ENCODE results near the gene DIDO1.

DIDO1 gene

DNA sequence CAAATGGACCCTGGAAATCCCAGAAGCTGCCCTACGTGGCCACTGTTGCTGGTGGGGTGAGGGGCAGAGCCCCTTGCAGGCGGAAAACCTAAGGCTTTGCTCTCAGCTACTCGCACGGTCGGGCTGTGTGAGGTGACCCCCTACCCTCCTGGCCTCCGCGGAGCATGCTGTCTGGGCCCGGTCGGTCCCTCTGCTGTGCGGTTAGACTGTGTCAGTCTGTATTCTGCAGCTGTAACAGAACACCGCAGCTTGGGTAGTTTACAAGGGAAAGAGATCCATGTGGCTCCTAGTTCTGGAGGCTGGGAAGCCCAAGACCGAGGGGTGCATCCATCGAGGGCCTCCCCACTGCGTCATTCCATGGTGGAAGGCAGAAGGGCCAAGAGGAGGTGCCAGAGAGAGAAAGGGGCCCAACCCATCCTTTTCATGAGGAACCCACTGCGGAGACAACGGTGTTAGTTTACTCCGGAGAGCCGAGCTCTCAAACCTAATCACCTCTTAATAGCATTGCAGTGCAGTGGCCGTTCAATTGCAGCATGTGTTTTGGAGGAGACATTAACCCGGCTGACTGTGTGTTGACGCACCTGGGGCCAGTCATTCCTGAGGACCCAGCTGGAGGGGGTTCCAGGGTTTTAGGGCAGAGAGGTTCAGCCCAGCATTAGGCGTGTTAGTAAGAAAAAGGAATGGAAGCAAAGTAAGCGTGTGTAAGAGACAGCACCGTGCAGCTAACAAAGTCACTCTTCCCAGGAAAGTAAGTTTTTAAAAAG lies 91.2 kb downstream of the DIDO1 start:
- Histone ChIP-seq H3K27me3 (replicated peaks; ENCODE audit: control insufficient read depth, insufficient read depth, low read length, poor library complexity, severe bottlenecking) (no peaks in the 10 kb centered on the region), H3K9me3 (ENCODE audit: control insufficient read depth, low read length) (no peaks in the 10 kb centered on the region)

DNA sequence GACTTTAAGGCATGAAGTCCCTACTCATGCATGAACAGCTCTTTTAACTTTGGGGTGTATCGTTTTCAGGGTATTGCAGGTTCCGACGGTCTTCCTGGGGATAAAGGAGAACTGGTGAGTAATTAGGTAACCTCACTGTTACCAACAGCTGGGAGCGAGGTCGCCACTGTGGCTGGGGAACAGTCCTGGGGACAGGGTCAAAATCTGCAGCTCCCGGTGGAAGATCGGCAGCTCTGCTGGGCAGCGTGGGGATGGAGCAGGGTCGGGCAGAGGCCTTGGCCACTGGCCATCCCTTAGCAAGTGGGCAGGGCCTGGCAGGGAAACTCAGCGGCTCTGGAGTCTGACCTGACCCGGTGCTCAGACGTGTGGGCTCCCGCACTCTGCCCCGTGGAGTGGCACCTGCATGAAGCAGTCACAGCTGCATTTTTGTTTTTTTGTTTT lies 93.3 kb downstream of the DIDO1 start:
- H3K36me3 ChIP-seq (ENCODE audit: control insufficient read depth, insufficient read depth, low read length), result no peaks in the 10 kb centered on the region
- H3K9me3 ChIP-seq (ENCODE audit: control insufficient read depth, low read length), result no peaks in the 10 kb centered on the region
- DNase-seq, result no peak
- H3K27ac ChIP-seq (ENCODE audit: insufficient read depth, low read length, poor library complexity, severe bottlenecking), result no peak overlapping the region
- H3K27me3 ChIP-seq (replicated peaks; ENCODE audit: control insufficient read depth, insufficient read depth, low read length, poor library complexity, severe bottlenecking), result no peaks in the 10 kb centered on the region
- H3K4me1 ChIP-seq (ENCODE audit: control insufficient read depth, insufficient read depth, low read length, poor library complexity, severe bottlenecking), result no peaks in the 10 kb centered on the region
- no peak overlapping the region for H3K4me3 ChIP-seq (ENCODE audit: insufficient read depth, low read depth, low read length, poor library complexity, severe bottlenecking)

More for the DNA sequence above, 91.2 kb downstream of the DIDO1 start:
- Histone ChIP-seq H3K36me3 (ENCODE audit: control insufficient read depth, insufficient read depth, low read length) (no peaks in the 10 kb centered on the region), H3K4me3 (ENCODE audit: insufficient read depth, low read depth, low read length, poor library complexity, severe bottlenecking) (no peak overlapping the region), H3K27ac (ENCODE audit: insufficient read depth, low read length, poor library complexity, severe bottlenecking) (no peak overlapping the region), H3K4me1 (ENCODE audit: control insufficient read depth, insufficient read depth, low read length, poor library complexity, severe bottlenecking) (no peaks in the 10 kb centered on the region)
- no peak for DNase-seq

DNA sequence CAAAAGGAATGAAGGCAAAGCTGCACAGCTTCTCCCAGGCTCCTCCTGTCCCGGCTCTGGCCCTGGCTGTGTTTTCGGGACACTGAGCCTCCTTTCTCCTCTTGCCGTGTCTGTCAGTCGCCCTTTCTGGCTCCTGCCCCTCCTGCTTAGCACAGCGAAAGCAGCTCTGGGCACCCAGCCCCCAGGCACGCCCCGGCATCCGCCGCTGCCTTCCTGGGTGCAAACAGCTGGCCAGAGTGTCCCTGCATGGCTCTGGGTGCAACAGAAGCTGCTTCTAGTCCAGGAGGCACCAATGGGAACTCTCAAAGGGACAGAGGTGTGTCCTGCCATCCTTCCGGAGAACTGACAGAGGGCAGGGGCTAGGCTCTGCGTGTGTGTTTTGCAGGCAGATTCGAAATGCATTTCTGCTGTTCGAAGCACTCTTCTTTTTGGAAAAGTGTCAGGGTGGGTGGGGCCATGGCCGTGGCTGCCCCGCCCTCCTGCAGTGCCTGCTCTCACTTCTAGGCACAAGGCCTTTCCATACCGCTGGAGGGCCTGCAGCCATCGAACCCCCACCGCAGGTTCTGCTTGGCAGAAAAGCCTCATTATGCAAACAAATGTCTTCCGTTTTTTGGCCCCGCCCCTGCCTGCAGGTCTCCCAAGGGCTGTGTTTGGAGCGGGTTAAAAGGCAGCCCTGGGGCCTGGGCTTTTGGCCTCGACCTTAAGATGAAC lies 93.9 kb downstream of the DIDO1 start:
- H3K4me1 ChIP-seq (ENCODE audit: control insufficient read depth, insufficient read depth, low read length, poor library complexity, severe bottlenecking), result no peaks in the 10 kb centered on the region
- DNase-seq, result no peak
- H3K27me3 ChIP-seq (replicated peaks; ENCODE audit: control insufficient read depth, insufficient read depth, low read length, poor library complexity, severe bottlenecking), result no peaks in the 10 kb centered on the region
- no peak overlapping the region for H3K27ac ChIP-seq (ENCODE audit: insufficient read depth, low read length, poor library complexity, severe bottlenecking)
- H3K36me3 ChIP-seq (ENCODE audit: control insufficient read depth, insufficient read depth, low read length), result no peaks in the 10 kb centered on the region
- no peaks in the 10 kb centered on the region for H3K9me3 ChIP-seq (ENCODE audit: control insufficient read depth, low read length)
- H3K4me3 ChIP-seq (ENCODE audit: insufficient read depth, low read depth, low read length, poor library complexity, severe bottlenecking), result no peak overlapping the region

DNA sequence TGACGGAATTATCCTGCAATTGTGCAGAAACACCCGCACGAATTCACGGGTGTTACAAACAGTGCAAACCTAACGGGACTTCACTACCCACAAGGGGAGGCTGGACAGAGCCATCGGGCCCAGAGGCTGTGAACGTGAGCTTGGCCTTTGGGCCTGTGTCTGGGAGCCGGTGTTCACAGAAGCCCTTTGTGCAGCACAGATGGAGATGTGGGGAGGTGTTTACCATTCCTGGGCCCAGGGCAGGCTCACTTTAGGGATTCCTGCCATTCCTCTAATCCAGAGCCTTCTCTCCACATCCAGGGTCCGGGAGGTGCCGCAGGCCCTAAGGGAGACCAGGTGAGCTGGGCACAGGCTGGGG lies 94.5 kb downstream of the DIDO1 start:
- H3K4me3 ChIP-seq (ENCODE audit: insufficient read depth, low read depth, low read length, poor library complexity, severe bottlenecking), result no peak overlapping the region
- H3K4me1 ChIP-seq (ENCODE audit: control insufficient read depth, insufficient read depth, low read length, poor library complexity, severe bottlenecking), result no peaks in the 10 kb centered on the region
- H3K9me3 ChIP-seq (ENCODE audit: control insufficient read depth, low read length), result no peaks in the 10 kb centered on the region
- no peaks in the 10 kb centered on the region for H3K36me3 ChIP-seq (ENCODE audit: control insufficient read depth, insufficient read depth, low read length)
- H3K27me3 ChIP-seq (replicated peaks; ENCODE audit: control insufficient read depth, insufficient read depth, low read length, poor library complexity, severe bottlenecking), result no peaks in the 10 kb centered on the region
- no peak for DNase-seq
- H3K27ac ChIP-seq (ENCODE audit: insufficient read depth, low read length, poor library complexity, severe bottlenecking), result no peak overlapping the region

DNA sequence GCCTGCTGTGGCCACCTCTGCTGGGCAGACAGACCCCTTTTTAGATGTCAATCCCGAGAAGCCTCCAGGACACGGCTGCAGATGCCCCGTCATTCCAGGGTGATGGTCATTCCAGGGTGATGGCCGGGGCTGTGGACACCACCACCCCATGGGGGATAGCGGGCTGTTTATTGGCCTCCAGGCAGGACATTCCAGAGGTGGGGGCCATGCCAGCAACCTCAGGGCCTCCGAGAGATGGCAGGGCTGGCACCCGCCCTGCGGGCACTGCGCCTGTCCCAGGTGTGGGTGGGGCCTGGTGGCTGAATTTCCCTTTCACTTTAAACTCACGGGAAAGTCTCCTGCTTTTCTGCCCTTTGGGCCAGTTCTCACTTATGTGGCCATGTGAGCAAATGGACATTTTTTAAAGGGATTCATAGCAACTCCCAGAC lies 94.9 kb downstream of the DIDO1 start:
- no peaks in the 10 kb centered on the region for H3K9me3 ChIP-seq (ENCODE audit: control insufficient read depth, low read length)
- H3K4me1 ChIP-seq (ENCODE audit: control insufficient read depth, insufficient read depth, low read length, poor library complexity, severe bottlenecking), result no peaks in the 10 kb centered on the region
- H3K27me3 ChIP-seq (replicated peaks; ENCODE audit: control insufficient read depth, insufficient read depth, low read length, poor library complexity, severe bottlenecking), result no peaks in the 10 kb centered on the region
- no peaks in the 10 kb centered on the region for H3K36me3 ChIP-seq (ENCODE audit: control insufficient read depth, insufficient read depth, low read length)
- no peak overlapping the region for H3K27ac ChIP-seq (ENCODE audit: insufficient read depth, low read length, poor library complexity, severe bottlenecking)
- no peak for DNase-seq
- H3K4me3 ChIP-seq (ENCODE audit: insufficient read depth, low read depth, low read length, poor library complexity, severe bottlenecking), result no peak overlapping the region

DNA sequence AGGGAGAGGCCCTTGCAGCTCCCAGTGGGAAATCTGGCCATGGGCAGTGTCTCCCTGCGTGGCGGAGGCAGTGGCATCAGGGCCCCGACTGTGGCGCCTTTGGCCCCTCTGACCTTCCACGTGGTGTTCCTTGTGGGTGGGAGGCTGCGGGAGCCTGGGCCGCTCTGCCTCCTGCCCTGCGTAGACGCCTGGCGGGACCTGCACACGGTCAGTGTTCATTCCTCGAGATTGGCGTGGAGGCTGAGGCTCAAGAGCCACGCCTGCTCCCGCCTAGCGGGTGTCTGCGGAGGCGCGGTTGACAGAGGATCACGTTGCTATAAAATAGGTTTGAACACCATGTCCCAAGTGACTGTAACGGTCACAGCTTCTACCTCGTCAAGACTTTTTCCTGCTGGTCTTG lies 95.5 kb downstream of the DIDO1 start:
- H3K27me3 ChIP-seq (replicated peaks; ENCODE audit: control insufficient read depth, insufficient read depth, low read length, poor library complexity, severe bottlenecking), result no peaks in the 10 kb centered on the region
- H3K27ac ChIP-seq (ENCODE audit: insufficient read depth, low read length, poor library complexity, severe bottlenecking), result no peak overlapping the region
- no peaks in the 10 kb centered on the region for H3K4me1 ChIP-seq (ENCODE audit: control insufficient read depth, insufficient read depth, low read length, poor library complexity, severe bottlenecking)
- H3K36me3 ChIP-seq (ENCODE audit: control insufficient read depth, insufficient read depth, low read length), result no peaks in the 10 kb centered on the region
- no peak for DNase-seq
- no peaks in the 10 kb centered on the region for H3K9me3 ChIP-seq (ENCODE audit: control insufficient read depth, low read length)
- H3K4me3 ChIP-seq (ENCODE audit: insufficient read depth, low read depth, low read length, poor library complexity, severe bottlenecking), result no peak overlapping the region

DNA sequence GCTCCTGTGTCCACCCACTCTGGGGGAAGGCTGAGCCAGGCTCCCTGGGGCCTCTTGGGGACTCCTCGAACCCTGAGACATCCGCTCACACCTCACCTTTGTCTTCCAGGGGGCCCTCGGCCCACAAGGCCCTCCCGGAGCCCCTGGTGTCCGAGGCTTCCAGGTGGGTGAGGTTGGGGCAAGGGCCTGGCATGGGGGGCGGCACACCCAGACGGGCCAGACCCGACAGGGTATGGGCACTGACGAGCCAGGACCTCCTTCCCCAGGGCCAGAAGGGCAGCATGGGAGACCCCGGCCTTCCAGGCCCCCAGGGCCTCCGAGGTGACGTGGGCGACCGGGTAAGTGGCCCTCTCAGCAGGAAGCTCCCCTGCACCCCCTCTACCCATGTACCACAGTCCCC lies 96.1 kb downstream of the DIDO1 start:
- no peak overlapping the region for H3K27ac ChIP-seq (ENCODE audit: insufficient read depth, low read length, poor library complexity, severe bottlenecking)
- no peaks in the 10 kb centered on the region for H3K27me3 ChIP-seq (replicated peaks; ENCODE audit: control insufficient read depth, insufficient read depth, low read length, poor library complexity, severe bottlenecking)
- peaks cover under 1% of the 10 kb centered on the region for H3K4me1 ChIP-seq (ENCODE audit: control insufficient read depth, insufficient read depth, low read length, poor library complexity, severe bottlenecking)
- no peaks in the 10 kb centered on the region for H3K9me3 ChIP-seq (ENCODE audit: control insufficient read depth, low read length)
- no peaks in the 10 kb centered on the region for H3K36me3 ChIP-seq (ENCODE audit: control insufficient read depth, insufficient read depth, low read length)
- H3K4me3 ChIP-seq (ENCODE audit: insufficient read depth, low read depth, low read length, poor library complexity, severe bottlenecking), result no peak overlapping the region
- DNase-seq, result no peak

DNA sequence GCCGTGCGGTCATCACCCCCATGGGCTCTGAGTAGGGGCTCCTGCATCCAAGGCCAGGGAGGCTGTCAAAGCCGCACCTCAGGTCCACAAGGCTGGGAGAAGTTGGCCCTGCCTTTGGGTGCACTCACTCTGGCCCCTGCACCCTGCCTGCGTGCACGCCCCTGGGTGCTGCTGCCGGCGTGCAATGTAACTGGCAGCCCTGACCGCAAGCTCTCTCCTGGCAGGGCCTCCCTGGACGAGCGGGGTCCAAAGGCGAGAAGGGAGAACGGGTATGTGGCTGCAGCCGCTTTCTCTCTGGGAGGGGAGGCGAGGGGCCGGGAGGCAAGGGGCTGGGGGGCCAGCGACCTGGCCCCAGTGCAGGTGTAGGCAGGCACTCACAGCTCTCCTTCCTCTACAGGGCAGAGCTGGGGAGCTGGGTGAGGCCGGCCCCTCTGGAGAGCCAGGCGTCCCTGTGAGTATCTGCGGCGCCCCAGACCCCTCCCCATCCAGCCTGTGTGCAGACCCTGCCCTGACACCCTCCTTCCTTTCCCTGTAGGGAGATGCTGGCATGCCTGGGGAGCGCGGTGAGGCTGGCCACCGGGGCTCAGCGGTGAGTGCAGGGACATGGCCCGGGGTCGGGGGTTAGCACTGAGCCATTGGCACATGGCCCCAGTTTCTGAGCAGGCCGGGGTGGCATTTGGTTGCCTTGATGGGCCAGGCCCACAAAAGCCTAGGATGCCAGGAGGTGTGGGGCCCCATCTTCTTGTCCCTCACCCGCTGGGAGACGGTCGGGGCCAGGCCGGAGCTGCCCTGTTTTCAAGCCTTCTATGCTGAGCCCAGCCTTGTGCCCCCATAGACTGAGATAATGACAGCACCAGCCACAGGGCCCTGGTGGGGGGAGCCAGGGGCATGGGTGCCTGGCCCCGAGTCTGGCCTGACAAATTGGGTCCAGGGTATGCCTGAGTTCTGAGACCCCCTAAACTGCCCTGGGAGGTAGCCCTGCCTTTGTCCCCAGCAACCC lies 96.8 kb downstream of the DIDO1 start:
- Histone ChIP-seq H3K36me3 (ENCODE audit: control insufficient read depth, insufficient read depth, low read length) (no peaks in the 10 kb centered on the region), H3K4me3 (ENCODE audit: insufficient read depth, low read depth, low read length, poor library complexity, severe bottlenecking) (no peak overlapping the region), H3K9me3 (ENCODE audit: control insufficient read depth, low read length) (no peaks in the 10 kb centered on the region), H3K27me3 (replicated peaks; ENCODE audit: control insufficient read depth, insufficient read depth, low read length, poor library complexity, severe bottlenecking) (no peaks in the 10 kb centered on the region), H3K4me1 (ENCODE audit: control insufficient read depth, insufficient read depth, low read length, poor library complexity, severe bottlenecking) (peaks cover 5% of the 10 kb centered on the region), H3K27ac (ENCODE audit: insufficient read depth, low read length, poor library complexity, severe bottlenecking) (no peak overlapping the region)
- DNase-seq, result no peak

DNA sequence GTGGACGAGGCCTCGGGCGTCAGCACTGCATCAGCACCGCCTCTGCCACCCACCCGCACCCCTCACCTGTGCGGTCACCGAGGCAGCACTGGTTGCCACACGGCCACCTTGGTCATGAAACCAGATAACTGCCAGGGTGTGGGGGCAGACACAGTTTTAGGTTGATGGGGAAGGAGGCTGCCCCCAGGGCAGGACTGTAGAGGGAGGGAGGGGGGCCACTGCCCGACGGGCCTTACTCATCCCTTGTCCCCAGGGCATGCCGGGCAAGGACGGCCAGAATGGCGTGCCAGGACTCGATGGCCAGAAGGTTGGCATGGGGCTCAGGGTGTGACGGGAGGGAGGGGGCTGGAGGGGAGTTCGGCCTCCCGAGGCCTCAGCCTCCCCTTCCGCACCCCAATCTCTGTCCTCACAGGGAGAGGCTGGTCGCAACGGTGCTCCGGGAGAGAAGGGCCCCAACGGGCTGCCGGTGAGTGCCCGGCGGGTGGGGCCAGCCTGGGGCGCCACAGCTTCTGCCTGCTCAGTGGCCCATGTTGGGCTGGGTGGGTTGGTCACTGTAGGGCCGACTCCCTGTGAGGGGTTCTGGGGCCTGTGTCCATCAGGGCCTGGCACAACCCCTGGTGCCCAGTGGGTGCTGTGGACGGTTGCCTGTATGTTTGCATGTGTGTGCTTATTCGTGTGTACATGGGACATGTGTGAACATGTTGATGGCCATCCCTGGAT lies 97.6 kb downstream of the DIDO1 start:
- H3K4me1 ChIP-seq (ENCODE audit: control insufficient read depth, insufficient read depth, low read length, poor library complexity, severe bottlenecking), result peaks cover 11% of the 10 kb centered on the region

More for the DNA sequence above, 97.6 kb downstream of the DIDO1 start:
- no peak for DNase-seq
- H3K27me3 ChIP-seq (replicated peaks; ENCODE audit: control insufficient read depth, insufficient read depth, low read length, poor library complexity, severe bottlenecking), result no peaks in the 10 kb centered on the region
- H3K9me3 ChIP-seq (ENCODE audit: control insufficient read depth, low read length), result no peaks in the 10 kb centered on the region
- no peak overlapping the region for H3K4me3 ChIP-seq (ENCODE audit: insufficient read depth, low read depth, low read length, poor library complexity, severe bottlenecking)
- no peak overlapping the region for H3K27ac ChIP-seq (ENCODE audit: insufficient read depth, low read length, poor library complexity, severe bottlenecking)
- no peaks in the 10 kb centered on the region for H3K36me3 ChIP-seq (ENCODE audit: control insufficient read depth, insufficient read depth, low read length)

Data from effector memory CD4-positive, alpha-beta T cell (primary cell).